ENCODE measurements around the gene GPSM1.

GRCh38 chr9:136353088-136353487 lies 25.7 kb downstream of the GPSM1 start:
- TF ChIP-seq, protein P1, sequence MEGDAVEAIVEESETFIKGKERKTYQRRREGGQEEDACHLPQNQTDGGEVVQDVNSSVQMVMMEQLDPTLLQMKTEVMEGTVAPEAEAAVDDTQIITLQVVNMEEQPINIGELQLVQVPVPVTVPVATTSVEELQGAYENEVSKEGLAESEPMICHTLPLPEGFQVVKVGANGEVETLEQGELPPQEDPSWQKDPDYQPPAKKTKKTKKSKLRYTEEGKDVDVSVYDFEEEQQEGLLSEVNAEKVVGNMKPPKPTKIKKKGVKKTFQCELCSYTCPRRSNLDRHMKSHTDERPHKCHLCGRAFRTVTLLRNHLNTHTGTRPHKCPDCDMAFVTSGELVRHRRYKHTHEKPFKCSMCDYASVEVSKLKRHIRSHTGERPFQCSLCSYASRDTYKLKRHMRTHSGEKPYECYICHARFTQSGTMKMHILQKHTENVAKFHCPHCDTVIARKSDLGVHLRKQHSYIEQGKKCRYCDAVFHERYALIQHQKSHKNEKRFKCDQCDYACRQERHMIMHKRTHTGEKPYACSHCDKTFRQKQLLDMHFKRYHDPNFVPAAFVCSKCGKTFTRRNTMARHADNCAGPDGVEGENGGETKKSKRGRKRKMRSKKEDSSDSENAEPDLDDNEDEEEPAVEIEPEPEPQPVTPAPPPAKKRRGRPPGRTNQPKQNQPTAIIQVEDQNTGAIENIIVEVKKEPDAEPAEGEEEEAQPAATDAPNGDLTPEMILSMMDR (conservative IDR thresholded peaks at IDR 0.05), result no peak
- TF ChIP-seq ZFX (IDR thresholded peaks at IDR 0.05), result no peak

Measured in C4-2B (cell line).